GM21360 (cell line): Measurements from ENCODE around the gene OR6C3.
"Not testable (repeated sequence)": the region's sequence is repeated elsewhere in the genome, so short reads cannot be mapped to it uniquely, and the experiment has no call there.

Source experiments
- ATAC-seq: cut with Tn5 transposase; IDR thresholded peaks from one replicate; pipeline ENCODE4 v1.9.1; 2021; ENCODE audit warnings: mild to moderate bottlenecking, moderate library complexity; ENCODE audit not compliant: unreplicated experiment

The OR6C3 gene

DNA sequence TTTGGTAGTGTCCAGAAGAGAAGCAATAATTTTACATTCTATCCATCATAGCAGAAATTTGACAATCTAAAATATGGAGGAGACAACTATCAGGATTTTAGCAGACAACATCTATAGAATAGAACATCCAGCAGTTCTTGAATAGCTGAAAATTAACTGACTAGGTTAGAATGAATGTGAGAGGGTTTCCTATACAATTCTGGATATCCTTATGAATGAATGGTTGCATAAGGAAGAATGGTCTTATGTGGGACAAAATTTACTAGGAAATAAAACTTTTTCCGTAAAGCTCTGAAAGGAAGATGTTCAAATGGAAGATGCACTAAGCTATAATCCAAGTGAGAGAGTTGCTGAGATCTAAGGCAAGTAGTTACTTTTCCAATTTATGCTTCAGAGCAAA, at the start of gene OR6C3:
Gene OR6C3 (plus strand): TSS at position 301 of the 400 bp plus-strand sequence. CDS start 955 bp downstream, outside the sequence.
- ATAC-seq: no peak

- no peak for ATAC-seq
Observed at GRCh38 chr12:55280991-55281390, 49.6 kb upstream of the OR6C3 start.

DNA sequence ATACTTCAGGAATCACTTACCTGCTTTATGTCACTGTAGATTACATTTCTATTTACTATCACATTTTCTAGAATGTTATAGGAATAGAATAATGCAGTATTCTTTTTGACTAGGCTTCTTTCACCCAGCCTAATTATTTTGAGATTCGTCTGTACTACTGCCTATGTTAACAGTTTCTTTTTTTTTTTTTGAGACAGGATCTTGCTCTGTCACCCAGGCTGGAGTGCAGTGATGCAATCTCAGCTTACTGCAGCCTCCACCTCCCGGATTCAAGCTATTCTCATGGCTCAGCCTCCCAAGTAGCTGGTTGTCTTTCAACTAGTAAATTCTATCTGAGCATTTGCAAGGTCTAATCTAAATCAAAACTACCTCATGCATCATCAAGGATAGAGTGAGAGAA, 40.5 kb upstream of the OR6C3 start:
- no peak for ATAC-seq

DNA sequence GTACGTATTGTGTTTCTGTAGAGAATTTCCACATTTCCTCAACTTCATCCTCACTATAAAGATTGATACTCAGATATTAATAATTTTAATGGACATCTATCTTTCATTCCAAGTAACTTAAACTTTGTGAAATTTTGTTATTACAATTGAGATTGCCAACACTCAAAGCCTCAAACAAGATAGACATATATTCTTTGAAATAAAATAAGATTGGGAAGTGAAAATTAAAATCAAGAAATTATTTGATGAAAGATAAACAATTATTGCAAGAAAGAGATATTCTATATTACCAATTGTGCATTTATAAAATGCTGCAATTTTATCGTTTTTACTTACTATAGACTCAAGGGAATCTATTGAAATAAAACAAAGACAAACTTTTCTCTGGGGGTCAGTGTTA, 34.1 kb upstream of the OR6C3 start, which contains the start of gene OR6C6:
Gene OR6C6 (minus strand): TSS at position 101 of the 400 bp plus-strand sequence. CDS start 1,337 bp downstream, outside the sequence.
- no peak for ATAC-seq

- ATAC-seq: no peak
Observed at GRCh38 chr12:55314043-55314442, 16.5 kb upstream of the OR6C3 start, which contains the start of gene OR6C1. Gene OR6C1, plus strand, starts transcription at chr12:55314343. Its CDS starts 6,257 bp downstream, at chr12:55320600.

- no peak for ATAC-seq
Observed at GRCh38 chr12:55320201-55320600, 10.3 kb upstream of the OR6C3 start.

DNA sequence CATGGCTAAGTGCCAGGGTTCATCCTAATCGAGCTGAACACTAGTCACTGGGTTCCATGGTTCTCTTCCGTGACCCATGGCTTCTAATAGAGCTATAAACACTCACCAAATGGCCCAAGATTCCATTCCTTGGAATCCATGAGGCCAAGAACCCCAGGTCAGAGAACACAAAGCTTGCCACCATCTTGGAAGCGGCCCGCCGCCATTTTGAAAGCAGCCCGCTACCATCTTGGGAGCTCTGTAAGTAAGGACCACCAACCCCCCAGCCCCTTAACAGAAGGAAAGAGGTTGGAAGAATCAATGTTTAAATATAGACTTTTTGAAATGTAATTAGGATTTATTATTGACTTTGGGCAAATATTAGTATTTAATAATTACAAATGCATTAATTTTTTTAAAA, 4.7 kb upstream of the OR6C3 start:
- ATAC-seq: not testable (repeated sequence)

GRCh38 chr12:55336002-55336401, 5.5 kb downstream of the OR6C3 start:
- no peak for ATAC-seq

DNA sequence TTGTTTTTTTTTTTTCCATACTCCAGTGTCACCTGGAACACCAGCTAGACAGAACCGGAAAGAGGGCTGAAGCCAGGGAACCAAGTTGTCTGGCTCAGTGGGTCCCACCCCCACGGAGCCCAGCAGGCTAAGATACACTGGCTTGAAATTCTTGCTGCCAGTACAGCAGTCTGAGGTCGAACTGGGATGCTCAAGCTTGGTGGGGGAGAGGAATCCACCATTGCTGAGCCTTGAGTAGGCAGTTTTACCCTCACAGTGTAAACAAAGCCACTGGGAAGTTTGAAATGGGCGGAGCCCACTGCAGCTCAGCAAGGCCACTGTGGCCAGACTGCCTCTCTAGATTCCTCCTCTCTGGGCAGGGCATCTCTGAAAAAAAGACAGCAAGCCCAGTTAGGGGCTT, 24.8 kb downstream of the OR6C3 start:
- ATAC-seq: not testable (repeated sequence)

GRCh38 chr12:55362675-55363074, 32.1 kb downstream of the OR6C3 start, which contains the start of gene OR6C75:
Gene OR6C75, plus strand, starts transcription at chr12:55362975. Its CDS starts 2,136 bp downstream, at chr12:55365111.
- ATAC-seq: no peak

DNA sequence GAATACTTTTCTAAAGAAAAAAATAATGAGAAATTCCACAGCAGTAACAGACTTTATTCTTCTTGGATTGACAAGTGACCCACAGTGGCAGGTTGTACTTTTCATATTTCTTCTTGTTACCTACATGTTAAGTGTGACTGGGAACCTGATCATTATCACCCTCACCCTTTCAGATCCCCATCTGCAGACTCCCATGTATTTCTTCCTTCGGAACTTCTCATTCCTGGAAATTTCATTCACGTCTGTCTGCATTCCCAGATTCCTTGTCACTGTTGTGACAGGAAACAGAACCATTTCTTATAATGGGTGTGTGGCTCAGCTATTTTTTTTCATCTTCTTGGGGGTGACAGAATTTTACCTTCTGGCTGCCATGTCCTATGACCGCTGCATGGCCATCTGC, 34.5 kb downstream of the OR6C3 start:
- ATAC-seq: no peak

DNA sequence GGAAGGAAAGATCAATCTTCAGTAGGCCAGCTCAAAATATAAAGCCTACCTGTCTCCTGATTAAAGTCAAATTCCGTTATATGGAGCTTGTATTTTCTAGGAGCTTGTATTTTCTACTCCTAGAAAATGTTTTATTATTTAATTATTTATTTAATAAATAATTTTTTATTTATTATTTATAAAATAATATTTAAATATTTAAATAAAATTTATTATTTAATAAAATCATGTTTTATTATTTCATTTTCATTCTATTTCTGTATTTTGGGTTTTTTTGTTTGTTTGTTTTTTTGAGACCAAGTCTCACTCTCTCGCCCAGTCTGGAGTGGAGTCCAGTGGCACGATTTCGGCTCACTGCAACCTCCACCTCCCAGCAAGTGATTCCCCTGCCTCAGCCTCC, 42.0 kb downstream of the OR6C3 start:
- ATAC-seq: no peak
